ENCODE data around the gene SHC2.

- TF ChIP-seq CTCF (IDR thresholded peaks at IDR 0.05) (no peak), POLR2A (IDR thresholded peaks at IDR 0.05) (no peak), POLR2AphosphoS5 (IDR thresholded peaks at IDR 0.05) (no peak)
These were observed 92.2 kb downstream of the SHC2 start for GRCh38 chr19:368630-369024.
